Measurements from ENCODE around the gene RBM15.

RBM15 gene, protein sequence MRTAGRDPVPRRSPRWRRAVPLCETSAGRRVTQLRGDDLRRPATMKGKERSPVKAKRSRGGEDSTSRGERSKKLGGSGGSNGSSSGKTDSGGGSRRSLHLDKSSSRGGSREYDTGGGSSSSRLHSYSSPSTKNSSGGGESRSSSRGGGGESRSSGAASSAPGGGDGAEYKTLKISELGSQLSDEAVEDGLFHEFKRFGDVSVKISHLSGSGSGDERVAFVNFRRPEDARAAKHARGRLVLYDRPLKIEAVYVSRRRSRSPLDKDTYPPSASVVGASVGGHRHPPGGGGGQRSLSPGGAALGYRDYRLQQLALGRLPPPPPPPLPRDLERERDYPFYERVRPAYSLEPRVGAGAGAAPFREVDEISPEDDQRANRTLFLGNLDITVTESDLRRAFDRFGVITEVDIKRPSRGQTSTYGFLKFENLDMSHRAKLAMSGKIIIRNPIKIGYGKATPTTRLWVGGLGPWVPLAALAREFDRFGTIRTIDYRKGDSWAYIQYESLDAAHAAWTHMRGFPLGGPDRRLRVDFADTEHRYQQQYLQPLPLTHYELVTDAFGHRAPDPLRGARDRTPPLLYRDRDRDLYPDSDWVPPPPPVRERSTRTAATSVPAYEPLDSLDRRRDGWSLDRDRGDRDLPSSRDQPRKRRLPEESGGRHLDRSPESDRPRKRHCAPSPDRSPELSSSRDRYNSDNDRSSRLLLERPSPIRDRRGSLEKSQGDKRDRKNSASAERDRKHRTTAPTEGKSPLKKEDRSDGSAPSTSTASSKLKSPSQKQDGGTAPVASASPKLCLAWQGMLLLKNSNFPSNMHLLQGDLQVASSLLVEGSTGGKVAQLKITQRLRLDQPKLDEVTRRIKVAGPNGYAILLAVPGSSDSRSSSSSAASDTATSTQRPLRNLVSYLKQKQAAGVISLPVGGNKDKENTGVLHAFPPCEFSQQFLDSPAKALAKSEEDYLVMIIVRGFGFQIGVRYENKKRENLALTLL

DNA sequence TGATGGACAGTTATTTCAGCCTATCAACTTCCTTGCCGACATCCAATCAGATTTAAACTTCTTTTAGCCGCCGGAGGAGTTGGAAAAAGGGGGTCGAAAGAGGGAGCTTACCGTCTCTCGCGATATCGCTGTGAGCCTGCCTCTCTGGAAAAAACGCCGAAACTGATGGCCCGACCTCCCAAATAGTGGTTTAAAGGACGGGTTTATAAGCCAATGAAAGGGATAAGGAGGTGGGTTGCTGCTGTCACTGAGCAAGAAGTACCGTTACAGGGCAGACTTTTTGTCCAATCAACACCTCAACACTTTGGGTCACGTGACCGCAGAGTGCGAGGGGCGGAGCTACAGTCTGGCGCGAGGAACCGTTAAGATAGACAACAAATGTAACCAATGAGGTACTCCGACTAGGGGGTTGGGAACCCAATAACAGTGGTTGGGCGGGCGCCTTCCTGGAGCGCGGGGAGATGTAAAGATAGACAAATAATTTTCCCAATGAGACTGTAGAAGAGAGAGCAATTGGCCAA is at the start of gene RBM15:
Gene RBM15 (plus strand): TSS at position 492 of the 521 bp plus-strand sequence. CDS start 29 bp downstream, at position 521.
- peak; percentile 99 for DNase-seq
- in situ Hi-C loops (cut with HindIII; ENCODE audit: low pct_ligation_motif_present, low pct_unique_long_range_greater_than_20kb, low sequenced_read_pairs) = no loop called here

DNA sequence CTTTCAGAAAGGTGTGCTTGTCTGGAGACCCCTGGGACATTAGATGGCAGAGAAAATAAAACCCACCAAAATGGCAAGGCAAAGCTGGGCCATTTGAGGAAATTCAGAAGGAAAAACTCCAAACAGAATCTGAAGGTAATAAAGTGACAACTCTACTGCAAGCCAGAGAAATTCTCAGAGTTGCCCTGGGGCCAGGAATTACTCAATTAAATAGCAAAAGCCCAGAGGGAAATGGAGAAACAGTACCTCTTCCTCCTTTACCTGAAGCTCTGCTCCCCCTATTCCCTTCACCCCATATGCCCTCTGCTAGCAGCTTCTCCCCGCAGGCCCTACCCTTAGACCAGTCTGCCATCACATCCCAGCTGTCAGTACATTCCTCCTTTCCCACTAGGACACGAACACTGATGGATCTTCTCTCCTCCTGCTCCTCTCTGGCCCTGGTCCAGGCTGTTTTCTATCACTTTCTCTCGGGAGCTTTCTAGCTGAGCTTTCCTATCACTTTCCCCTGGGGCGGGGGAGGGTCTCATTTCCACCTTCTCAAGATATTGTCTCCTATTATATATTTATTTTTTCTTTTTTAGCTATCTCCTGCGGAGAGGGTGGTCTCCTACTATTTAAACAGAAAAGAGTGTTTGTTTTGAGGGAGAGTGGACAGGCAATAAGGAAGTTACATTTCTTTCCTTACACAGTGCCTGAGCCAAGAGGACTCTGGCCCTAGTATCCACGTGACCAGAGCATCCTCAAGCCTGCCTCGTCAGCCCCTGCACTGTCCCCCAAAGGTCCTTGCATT is 47.7 kb upstream of the RBM15 start:
- in situ Hi-C loops (cut with HindIII; ENCODE audit: low pct_ligation_motif_present, low pct_unique_long_range_greater_than_20kb, low sequenced_read_pairs) = no loop called here
- no peak for DNase-seq

DNA sequence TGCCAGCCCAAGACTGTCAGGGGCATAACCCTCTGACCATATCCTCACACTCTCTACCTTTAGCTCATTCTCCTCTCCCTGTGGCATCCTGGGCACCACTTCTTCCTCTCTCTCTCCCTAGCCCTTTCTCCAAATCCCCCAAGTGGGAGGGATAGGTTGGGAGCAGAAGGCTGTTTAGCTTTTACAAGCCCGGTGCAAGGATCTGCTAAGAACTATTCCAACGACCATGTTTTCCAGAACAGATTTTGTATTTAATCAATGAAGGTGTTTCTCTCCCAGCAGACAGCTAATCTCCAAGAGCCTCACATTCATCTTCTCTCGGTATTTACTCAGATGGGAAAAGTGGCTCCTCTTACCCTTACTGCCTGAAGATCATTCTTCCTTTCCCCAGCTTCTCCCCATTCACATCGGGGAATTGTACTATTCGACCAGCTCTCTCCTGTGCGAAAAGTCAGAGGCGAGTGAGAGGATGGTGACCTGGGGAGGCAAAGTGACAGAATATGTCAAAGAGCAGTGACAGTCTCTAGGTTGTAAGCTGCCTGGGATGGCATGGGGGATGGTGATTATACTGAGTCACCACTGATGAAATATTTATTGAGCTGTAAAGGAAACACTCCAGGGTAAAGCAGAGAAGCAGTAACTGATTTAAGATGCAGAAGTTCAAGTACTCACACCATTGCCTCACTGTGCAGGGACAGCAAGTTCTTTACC is 47.0 kb upstream of the RBM15 start:
- no peak for DNase-seq
- in situ Hi-C loops (cut with HindIII; ENCODE audit: low pct_ligation_motif_present, low pct_unique_long_range_greater_than_20kb, low sequenced_read_pairs) = no loop called here

DNA sequence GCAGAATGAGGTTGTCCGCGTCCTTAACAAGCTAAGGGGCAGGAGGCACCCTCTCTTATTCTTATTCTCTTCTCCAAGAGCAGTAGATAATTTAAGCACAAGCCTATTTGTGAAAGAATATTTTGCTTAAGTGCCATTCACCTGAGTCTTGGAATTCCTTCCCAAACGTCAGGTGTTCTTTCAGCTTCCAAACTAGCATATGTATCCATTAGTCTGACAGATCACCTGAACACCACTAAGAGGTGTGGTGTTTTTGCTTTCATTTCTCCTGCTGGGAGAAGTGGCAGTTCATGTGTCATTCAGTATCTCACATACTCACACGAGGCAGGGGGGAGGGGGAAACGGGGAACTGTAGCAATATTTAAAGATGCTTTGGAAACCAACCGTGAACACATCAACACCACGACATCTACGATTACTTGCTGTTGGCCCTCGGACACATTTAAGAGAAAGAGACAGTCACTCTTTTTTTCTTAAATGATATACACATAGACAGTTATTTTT is 45.5 kb upstream of the RBM15 start:
- DNase-seq = no peak
- in situ Hi-C loops (cut with HindIII; ENCODE audit: low pct_ligation_motif_present, low pct_unique_long_range_greater_than_20kb, low sequenced_read_pairs) = no loop called here

DNA sequence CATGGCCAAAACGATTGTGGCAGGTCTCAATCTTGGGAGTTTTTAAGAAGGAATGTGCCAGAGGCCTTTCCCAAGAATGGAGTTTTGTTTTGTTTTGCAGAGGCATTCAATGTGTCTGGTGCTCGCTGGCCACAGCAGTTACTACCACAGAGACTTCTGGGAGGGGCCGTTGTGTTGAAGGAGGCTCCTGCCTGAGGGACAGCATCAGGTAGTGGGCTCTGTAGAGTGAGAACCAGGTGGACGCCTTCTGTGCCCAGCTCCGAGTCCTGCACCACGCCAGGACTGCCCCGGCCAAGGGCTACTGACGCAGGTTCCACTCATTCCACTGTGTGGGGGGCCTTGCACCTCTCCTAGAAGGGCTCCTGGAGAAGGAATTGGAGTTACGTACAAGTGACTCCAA is 44.9 kb upstream of the RBM15 start:
- in situ Hi-C loops (cut with HindIII; ENCODE audit: low pct_ligation_motif_present, low pct_unique_long_range_greater_than_20kb, low sequenced_read_pairs) = no loop called here
- no peak for DNase-seq

DNA sequence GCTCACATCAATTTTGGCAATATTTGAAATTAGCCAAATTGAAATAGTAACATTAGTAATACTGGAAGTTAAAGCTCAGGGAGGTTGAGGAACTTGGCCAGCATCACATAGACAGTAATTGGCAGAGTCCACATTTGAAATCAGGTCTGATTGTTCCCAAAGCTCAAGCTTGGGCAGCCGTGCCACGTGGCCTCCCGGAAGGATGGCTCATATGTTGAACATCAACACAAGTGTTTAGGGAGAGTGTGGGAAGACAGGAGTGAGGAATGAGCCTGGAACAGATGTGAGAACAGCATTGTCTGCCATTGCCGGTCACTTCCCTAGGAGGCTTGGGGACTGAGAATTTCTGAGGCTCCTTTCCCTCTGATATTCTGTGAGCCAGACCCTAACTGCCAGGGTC is 40.2 kb upstream of the RBM15 start:
- no peak for DNase-seq
- in situ Hi-C loops (cut with HindIII; ENCODE audit: low pct_ligation_motif_present, low pct_unique_long_range_greater_than_20kb, low sequenced_read_pairs) = no loop called here

DNA sequence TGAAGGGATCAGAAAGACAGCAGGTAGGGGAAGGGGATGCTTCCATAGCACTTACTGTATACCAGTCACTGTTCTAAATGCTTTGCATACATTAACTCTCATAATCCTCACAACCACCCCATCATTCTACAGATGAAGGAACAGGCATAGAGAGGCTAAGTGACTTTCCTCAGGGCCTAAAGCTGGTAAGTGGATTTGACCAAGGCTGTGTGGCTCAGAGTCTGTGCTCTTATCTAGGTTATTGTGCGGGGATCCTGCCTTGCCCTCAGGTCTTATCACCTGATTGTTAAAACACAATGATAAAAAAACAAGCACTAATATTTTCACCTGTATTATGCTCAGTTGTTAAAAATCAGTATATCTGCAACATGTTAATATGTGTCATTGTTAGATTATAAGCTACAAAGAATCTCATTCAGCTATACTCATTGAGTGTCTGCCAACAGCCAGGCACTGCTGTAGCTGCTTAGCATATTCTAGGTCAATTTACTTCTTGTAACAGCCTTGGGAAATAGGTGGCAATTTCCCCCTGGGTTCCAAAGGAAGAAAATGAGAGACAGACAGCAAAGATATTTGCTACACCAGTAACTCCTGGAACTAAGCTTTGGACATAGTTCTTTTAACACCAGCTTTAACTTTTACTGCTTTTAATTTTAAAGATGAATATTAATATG is 38.6 kb upstream of the RBM15 start:
- in situ Hi-C loops (cut with HindIII; ENCODE audit: low pct_ligation_motif_present, low pct_unique_long_range_greater_than_20kb, low sequenced_read_pairs) = loop anchor here (25.0 kb wide), 1 partner anchor 88 kb away; the partner anchor contains the start of gene KCNC4
- no peak for DNase-seq

DNA sequence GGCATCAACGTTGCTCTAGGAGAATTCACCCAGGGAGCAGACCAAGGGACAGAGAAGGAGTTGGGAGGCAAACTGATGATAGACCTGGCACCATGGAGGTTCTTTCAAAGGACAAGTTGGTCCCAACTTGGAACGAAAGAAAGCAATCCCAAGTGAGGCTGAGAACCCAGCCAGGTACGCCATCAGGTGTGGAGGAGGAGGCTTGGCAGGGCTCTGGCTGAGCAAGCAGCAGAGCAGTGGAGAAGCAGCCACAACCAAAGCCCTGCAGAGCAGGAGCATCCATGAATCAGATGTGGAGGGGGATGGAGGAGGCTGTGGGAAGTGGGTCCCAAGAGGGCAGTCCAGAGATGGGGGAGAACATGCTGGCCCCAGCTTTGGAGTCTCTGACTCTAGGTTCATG is 36.3 kb upstream of the RBM15 start:
- no peak for DNase-seq
- in situ Hi-C loops (cut with HindIII; ENCODE audit: low pct_ligation_motif_present, low pct_unique_long_range_greater_than_20kb, low sequenced_read_pairs) = loop anchor here (25.0 kb wide), 1 partner anchor 91 kb away; the partner anchor contains the start of gene KCNC4

DNA sequence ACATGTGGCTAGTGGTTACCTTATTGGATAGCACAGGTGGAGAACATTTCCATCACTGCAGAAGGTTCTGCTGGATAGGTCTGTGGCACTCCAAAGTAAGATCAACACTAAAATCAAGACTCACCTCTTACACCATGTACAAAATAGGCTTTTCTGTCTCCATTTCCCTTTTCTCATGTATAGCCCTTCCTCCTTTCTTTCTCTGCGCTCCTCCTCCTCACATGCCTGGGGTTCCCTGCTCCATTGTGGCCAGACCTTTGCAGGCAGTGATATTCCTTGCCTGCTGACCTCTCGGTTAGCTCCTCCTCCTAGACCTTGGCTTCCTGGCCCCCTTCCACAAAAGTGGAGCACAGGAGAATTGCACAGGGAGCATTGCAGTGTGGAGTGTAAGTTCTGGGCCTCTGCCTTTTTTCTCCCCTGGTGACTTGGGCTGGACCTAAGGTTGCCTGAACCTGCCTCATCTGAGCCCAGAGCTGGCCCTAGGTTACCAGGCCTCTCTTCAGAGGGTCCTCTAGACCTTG is 33.2 kb upstream of the RBM15 start:
- no peak for DNase-seq
- in situ Hi-C loops (cut with HindIII; ENCODE audit: low pct_ligation_motif_present, low pct_unique_long_range_greater_than_20kb, low sequenced_read_pairs) = loop anchor here (25.0 kb wide), 1 partner anchor 94 kb away; the partner anchor contains the start of gene KCNC4

DNA sequence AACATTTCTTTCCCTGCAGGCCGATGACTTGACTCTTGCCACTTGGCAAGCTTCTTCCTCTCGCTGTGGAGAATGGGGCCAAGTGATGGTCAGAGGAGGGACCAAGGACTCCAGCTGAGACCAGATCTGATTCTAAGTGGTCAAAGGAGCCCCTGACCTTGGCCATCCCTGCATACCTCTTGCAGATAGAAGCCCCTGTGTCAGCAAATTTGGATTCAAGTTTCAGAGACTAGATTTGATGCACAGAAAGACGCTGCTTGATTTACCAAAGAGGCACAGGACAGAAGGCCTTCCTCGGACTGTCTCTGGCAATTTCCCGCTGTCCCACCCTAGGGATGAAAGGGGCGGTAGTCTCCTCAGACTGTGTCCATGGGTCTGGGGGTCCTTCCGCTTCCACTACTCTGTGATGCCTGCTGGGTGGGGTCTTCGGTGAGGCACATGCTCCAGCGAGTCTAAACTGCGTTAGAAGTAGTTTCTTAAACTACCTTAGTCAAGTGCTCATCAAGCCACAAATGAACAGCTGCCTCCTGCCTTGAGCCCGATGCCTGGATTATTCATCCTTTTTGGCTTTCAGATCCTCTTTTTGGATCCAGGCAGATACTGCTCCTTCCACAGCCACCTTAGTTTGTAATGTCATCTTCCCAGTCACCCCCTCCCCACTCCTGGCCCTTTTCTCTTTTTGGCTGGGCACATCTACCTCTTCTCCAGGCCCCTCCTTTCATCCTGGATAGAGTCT is 31.8 kb upstream of the RBM15 start:
- no peak for DNase-seq
- in situ Hi-C loops (cut with HindIII; ENCODE audit: low pct_ligation_motif_present, low pct_unique_long_range_greater_than_20kb, low sequenced_read_pairs) = loop anchor here (25.0 kb wide), 1 partner anchor 95 kb away; the partner anchor contains the start of gene KCNC4

DNA sequence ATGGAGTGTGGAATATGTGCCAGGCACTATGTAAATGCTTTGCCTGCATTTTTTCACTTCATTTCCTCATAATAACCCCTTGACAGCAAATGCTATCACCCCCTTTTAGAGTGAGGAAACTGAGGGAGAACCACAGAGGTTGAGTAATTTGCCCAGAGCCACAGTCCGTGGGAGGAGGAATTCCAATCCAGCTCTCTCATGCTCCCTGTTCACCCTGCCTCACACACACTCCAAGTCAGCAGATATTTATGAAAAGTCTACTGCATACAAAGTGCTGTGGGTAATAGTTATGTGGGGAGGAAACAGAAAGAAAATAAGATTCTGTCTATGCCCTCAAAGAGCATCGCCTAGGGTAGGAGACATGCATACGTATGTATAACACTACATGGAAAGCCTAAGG is 30.9 kb upstream of the RBM15 start:
- DNase-seq = no peak
- in situ Hi-C loops (cut with HindIII; ENCODE audit: low pct_ligation_motif_present, low pct_unique_long_range_greater_than_20kb, low sequenced_read_pairs) = loop anchor here (25.0 kb wide), 1 partner anchor 96 kb away; the partner anchor contains the start of gene KCNC4

DNA sequence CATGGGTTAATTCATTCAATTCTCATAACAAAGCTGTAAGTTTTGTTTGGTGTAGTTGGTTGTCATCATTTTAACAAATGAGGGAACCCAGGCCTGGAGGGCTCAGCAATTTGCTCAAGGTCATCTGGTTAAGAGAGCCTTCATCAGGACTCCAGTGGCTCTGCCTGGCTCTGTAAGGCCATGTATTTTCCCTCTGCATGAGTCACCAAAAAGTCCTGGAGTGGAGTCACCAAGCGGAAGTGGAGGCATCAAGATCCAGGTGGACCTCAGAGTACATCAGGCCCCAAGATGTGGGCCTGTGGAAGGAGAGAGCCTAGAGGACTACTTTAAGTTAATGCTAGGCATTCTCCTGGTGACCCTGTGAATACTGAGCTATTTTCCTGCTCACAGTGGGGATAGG is 30.0 kb upstream of the RBM15 start:
- in situ Hi-C loops (cut with HindIII; ENCODE audit: low pct_ligation_motif_present, low pct_unique_long_range_greater_than_20kb, low sequenced_read_pairs) = loop anchor here (25.0 kb wide), 1 partner anchor 97 kb away; the partner anchor contains the start of gene KCNC4
- no peak for DNase-seq

DNA sequence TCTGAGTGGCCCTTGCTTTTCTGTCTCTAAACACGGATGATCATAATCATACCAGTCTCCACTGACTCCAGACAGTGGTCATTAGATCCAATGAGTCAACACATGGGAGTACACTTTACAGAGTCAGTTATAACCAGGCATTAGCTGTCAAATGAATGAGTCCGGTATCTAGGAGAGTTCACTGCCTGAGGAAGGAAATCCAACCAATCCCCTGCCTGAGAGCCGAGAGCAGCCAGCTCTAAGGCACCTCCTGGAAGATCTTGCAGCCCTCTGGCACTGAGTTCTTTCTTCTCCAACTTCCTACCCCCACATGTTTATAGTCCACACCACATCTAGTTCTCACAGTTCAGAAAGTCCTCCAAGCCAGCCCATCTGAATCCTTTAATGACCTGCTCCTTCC is 29.4 kb upstream of the RBM15 start:
- no peak for DNase-seq
- in situ Hi-C loops (cut with HindIII; ENCODE audit: low pct_ligation_motif_present, low pct_unique_long_range_greater_than_20kb, low sequenced_read_pairs) = loop anchor here (25.0 kb wide), 1 partner anchor 97 kb away; the partner anchor contains the start of gene KCNC4

DNA sequence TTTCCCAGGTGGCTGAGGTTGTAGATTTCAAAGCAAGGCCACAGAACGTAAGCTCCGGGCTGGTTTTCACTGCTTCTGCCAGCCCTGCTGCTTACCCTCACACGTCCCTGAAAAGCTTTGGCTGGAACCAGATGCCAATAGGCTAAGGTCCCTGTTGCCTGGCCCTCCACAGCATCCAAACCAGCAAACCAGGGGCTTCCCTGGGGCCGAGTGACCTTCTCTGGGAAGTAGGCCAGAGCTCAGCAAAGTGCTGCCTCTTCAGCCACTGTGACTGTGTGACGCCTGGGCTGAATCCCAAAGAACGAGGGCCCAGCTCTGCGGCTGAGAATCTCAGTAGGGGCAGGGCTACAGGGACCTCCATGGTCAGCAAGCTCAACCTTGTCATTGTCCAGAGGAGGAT is 28.9 kb upstream of the RBM15 start:
- in situ Hi-C loops (cut with HindIII; ENCODE audit: low pct_ligation_motif_present, low pct_unique_long_range_greater_than_20kb, low sequenced_read_pairs) = loop anchor here (25.0 kb wide), 1 partner anchor 98 kb away; the partner anchor contains the start of gene KCNC4
- DNase-seq = no peak

DNA sequence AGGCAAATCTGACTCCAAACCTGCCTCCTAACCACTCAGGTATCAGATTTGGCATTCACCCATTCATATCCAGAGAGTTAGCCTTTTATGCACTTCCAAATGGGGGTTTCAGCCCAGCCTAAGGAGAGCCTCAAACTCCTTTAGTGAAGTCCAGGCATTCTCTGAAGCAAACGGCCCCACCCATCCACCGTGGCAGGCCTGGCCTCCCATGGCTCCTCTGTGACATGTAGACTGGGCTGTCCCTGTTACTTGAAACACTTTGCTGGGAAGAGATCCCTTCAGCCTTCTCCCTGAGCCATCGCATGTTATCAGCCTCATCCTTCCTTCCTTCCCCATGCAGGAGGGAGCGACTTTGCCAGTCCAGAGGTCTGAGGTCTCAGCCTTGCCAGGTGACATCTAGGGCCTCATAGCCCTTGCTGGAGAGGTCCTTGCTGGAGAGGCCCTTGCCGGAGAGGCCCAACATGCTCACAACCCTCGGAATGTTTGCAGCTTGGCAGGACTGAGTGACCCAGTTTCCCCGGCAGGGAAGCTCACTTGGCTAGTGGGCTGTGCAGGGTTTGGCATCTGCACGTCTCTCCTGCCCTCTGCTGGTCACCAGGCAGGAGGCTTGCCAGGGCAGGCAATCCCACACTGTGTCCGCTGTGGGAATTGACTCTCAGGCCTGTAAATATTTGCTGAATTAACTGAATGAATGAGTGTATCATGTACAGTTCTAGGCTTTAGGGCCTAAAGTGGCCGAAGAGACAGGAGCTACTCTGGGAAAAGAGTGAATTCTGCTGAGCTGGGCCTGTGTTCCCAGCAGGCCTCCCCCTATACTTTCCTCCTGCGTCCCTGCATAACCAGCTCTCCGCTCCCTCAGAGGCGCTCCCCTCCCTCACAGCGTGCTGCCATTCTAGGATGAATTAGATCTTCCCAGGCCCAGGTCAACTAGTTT is 26.7 kb upstream of the RBM15 start:
- DNase-seq = peak; percentile 63
- in situ Hi-C loops (cut with HindIII; ENCODE audit: low pct_ligation_motif_present, low pct_unique_long_range_greater_than_20kb, low sequenced_read_pairs) = loop anchor here (25.0 kb wide), 1 partner anchor 100 kb away; the partner anchor contains the start of gene KCNC4

All from ACHN (cell line).